Panc1 (cell line): ENCODE results near the gene HNRNPK. TPM values are rescaled to one million over a fixed set of nuclear protein-coding genes. Genes with fewer than 3 reads are reported as not detected.

Experiments used
- ATAC-seq: fragments of 200-7000 bp; cut with Tn5 transposase; 2 replicates; pipeline ENCODE4 v1.9.1; 2020; ENCODE audit warnings: mild to moderate bottlenecking, moderate library complexity
- Bru-seq: library from RNA; stranded (reverse); fragments of 400-500 nt; gene quantifications from one replicate; lab custom pipeline; 2021; lab: Mats Ljungman, UMichigan
- BruChase-seq, 2 experiments: library from RNA; stranded (reverse); fragments of 400-500 nt; gene quantifications; one replicate each; lab custom pipeline; 2021; lab: Mats Ljungman, UMichigan
- BruUV-seq: library from RNA; stranded (reverse); fragments of 400-500 nt; replicated peaks from 2 replicates; lab custom pipeline; 2021; lab: Mats Ljungman, UMichigan
- CTCF ChIA-PET: fragments of 300-600 bp; sonication (Branson Sonifier 250); formaldehyde crosslinking; loops from one replicate; lab custom pipeline; 2022; ENCODE audit warnings: antibody characterized with exemption; lab: Charles Lee
- POLR2A ChIA-PET: fragments of 300-600 bp; sonication (Branson Sonifier 250); formaldehyde crosslinking; loops from one replicate; lab custom pipeline; 2022; ENCODE audit warnings: antibody characterized with exemption; lab: Charles Lee
- DNase-seq: peaks from one replicate; pipeline ENCODE4 v3.0.0-alpha.2; 2010; ENCODE audit warnings: low read depth, low spot score
- H3K27ac ChIP-seq: 2 replicates; pipeline ENCODE4 v1.5.1; 2011; ENCODE audit warnings: mild to moderate bottlenecking, low read length, inconsistent platforms
- H3K27me3 ChIP-seq: fragments of 200-500 bp; sonication (Bioruptor generic); 2 replicates; pipeline ENCODE4 v1.6.0; 2014; ENCODE audit warnings: low read length, inconsistent platforms; ENCODE audit not compliant: control insufficient read depth, insufficient read depth
- H3K36me3 ChIP-seq: fragments of 200-500 bp; sonication (Bioruptor generic); 2 replicates; pipeline ENCODE4 v1.5.1; 2014; ENCODE audit warnings: inconsistent platforms, mild to moderate bottlenecking, low read length, moderate library complexity; ENCODE audit not compliant: control insufficient read depth, insufficient read depth
- H3K4me1 ChIP-seq: 2 replicates; pipeline ENCODE4 v1.5.1; 2011; ENCODE audit warnings: inconsistent platforms, mild to moderate bottlenecking, low read length, moderate library complexity; ENCODE audit not compliant: control insufficient read depth, insufficient read depth
- H3K4me3 ChIP-seq, 2 experiments: 2 replicates each; pipeline ENCODE4 v1.5.1; 2011 to 2012; ENCODE audit warnings: low read depth in 2 of 2, low read length in 2 of 2, mild to moderate bottlenecking in 2 of 2, inconsistent platforms in 1 of 2, moderate library complexity in 1 of 2
- H3K9me3 ChIP-seq: fragments of 200-500 bp; sonication (Bioruptor generic); 2 replicates; pipeline ENCODE4 v1.5.1; 2014; ENCODE audit warnings: low read depth, mild to moderate bottlenecking, inconsistent platforms, low read length, moderate library complexity; ENCODE audit not compliant: control insufficient read depth, insufficient read depth
- CTCF ChIP-seq: fragments of 450-650 bp; IDR thresholded peaks from 2 replicates; pipeline ENCODE4 v1.5.1; 2017; ENCODE audit warnings: mild to moderate bottlenecking
- POLR2AphosphoS5 ChIP-seq: IDR thresholded peaks from 2 replicates; pipeline ENCODE4 v1.6.1; 2012; ENCODE audit warnings: mild to moderate bottlenecking, low read depth, low read length, moderate library complexity
- REST ChIP-seq, 2 experiments: IDR thresholded peaks; 2 replicates each; pipeline ENCODE4 v1.6.1; 2011 to 2012; ENCODE audit warnings: low read depth in 2 of 2, control low read depth in 1 of 2, low read length in 1 of 2, mild to moderate bottlenecking in 1 of 2, moderate library complexity in 1 of 2; ENCODE audit not compliant: insufficient read depth in 1 of 2
- SIN3A ChIP-seq: IDR thresholded peaks from 2 replicates; pipeline ENCODE4 v1.6.1; 2012; ENCODE audit warnings: low read depth, mild to moderate bottlenecking, low read length, moderate library complexity, borderline replicate concordance; ENCODE audit not compliant: insufficient read depth
- TCF7L2 ChIP-seq: IDR thresholded peaks from 2 replicates; pipeline ENCODE4 v1.6.1; 2011; ENCODE audit warnings: mild to moderate bottlenecking, low read depth, low read length, inconsistent platforms
- in situ Hi-C: cut with HindIII; loops from 2 replicates; pipeline ENCODE4 v1.10.0; 2016; ENCODE audit warnings: low sequenced_read_pairs, low pct_unique_long_range_greater_than_20kb
- intact Hi-C: fragments of 100-400 bp; cut with micrococcal nuclease; formaldehyde crosslinking; loops from one replicate; pipeline ENCODE4 v1.10.0; 2022; ENCODE audit not compliant: unreplicated experiment
- long read RNA-seq: library from polyadenylated mRNA; unstranded; transcript quantifications from one replicate; pipeline ENCODE4 v2.0.0, GENCODE V29; 2021; ENCODE audit not compliant: unreplicated experiment
- polyA plus RNA-seq: library from polyadenylated mRNA; unstranded; fragments of >200 nt; gene quantifications from one replicate; pipeline ENCODE4 v1.2.1, GENCODE V29; 2012; ENCODE audit warnings: missing spikeins; ENCODE audit not compliant: insufficient read length
- total RNA-seq: library from RNA; stranded (reverse); gene quantifications from one replicate; pipeline ENCODE4 v1.2.1, GENCODE V29; 2021; ENCODE audit not compliant: unreplicated experiment

The HNRNPK gene
- 495 TPM for total RNA-seq
- polyA plus RNA-seq, result 383 TPM
- Bru-seq, nascent RNA, result percentile 99 among the genes with signal in this experiment
- BruChase-seq, experiment 1, labeled RNA remaining after a 2-hour chase, result percentile 100 among the genes with signal in this experiment
- BruChase-seq, experiment 2, labeled RNA remaining after a 6-hour chase, result percentile 100 among the genes with signal in this experiment
- long read RNA-seq, partial matches to known transcripts, result 38 of 442 reads
- long read RNA-seq, other reads (novel, unspliced or antisense), result 404 of 442 reads

DNA sequence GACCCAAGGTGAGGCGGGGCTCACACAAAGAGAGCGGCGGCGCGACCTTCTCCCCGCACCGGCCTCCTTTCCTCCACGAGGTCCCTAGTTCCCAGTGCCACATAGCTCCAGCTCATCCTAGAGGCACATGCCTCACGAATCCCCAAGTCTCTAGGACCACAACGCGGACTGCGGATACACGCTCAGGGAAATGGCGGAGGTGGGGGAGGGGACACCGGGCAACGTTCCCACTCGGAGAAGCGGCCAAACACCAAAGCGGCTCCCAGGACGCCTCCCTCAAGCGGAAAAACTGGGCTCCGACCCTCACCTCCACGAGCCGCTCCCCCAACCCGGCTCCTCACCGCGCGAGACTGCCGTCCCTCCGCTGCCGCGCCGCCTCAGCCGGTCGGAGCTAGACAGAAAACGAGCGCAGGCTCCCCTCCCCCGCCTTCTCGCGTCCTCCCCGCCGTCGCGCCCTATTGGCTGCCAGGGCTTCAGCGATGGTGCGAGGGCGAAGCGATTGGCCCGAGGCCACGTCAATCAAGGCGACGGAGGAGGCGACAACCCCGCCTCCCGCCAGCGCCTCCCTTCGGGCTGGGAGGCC, at the start of gene HNRNPK:
TSS of gene HNRNPK (minus strand) at position 404 of the 583 bp plus-strand sequence. CDS start 1,963 bp downstream, outside the sequence.
- TF ChIP-seq CTCF (no peak), POLR2AphosphoS5 (no peak), REST (IDR thresholded peaks at IDR 0.05; ENCODE audit: insufficient read depth in 1 of 2, low read depth in 2 of 2, low read length in 1 of 2) (no peak), SIN3A (no peak), TCF7L2 (no peak)
- Histone ChIP-seq H3K27me3 (no peaks in the 10 kb centered on the region), H3K4me1 (peaks cover 11% of the 10 kb centered on the region; the same call in 1 of the 2 replicates), H3K27ac (peak within 1 kb of the TSS; percentile 95), H3K4me3 (peak within 1 kb of the TSS; percentile 96), H3K9me3 (no peaks in the 10 kb centered on the region), H3K36me3 (peaks cover 42% of the 10 kb centered on the region)
- peak; percentile 92 for ATAC-seq
- peak; percentile 69 for DNase-seq
- intact Hi-C loops (no loop called here), in situ Hi-C loops (no loop called here)
- ChIA-PET CTCF (no interaction called here), POLR2A (interaction anchor here (0.5 to 0.6 kb wide), 3 partner anchors 23 to 279 kb away, joined by 5 to 7 read pairs (median 6); no protein-coding TSS in a partner anchor)
- BruUV-seq, result no TSS peak

- CTCF ChIA-PET, result no interaction called here
- no TSS peak for BruUV-seq
- H3K4me3 ChIP-seq, result no peak overlapping the region
- no peak for TF ChIP-seq TCF7L2
- TF ChIP-seq REST (IDR thresholded peaks at IDR 0.05; ENCODE audit: insufficient read depth in 1 of 2, low read depth in 2 of 2, low read length in 1 of 2), result no peak
- in situ Hi-C loops, result no loop called here
- POLR2A ChIA-PET, result no interaction called here
- DNase-seq, result no peak
- no peaks in the 10 kb centered on the region for H3K9me3 ChIP-seq
- H3K36me3 ChIP-seq, result no peaks in the 10 kb centered on the region
- H3K27ac ChIP-seq, result no peak overlapping the region
- H3K4me1 ChIP-seq, result no peaks in the 10 kb centered on the region
- no peaks in the 10 kb centered on the region for H3K27me3 ChIP-seq
- no peak for ATAC-seq
- intact Hi-C loops, result no loop called here
These were observed 47.2 kb upstream of the HNRNPK start for GRCh38 chr9:84027201-84027600.
